ENCODE measurements around the gene CXCR5.

CXCR5 gene

GRCh38 chr11:118902336-118903203 lies 18.9 kb downstream of the CXCR5 start (continued):
- TF ChIP-seq ZNF514 (tag by site-specific recombination; IDR thresholded peaks at IDR 0.05) (no peak), ZNF223 (tag by site-specific recombination; IDR thresholded peaks at IDR 0.05) (no peak), ZNF311 (tag by site-specific recombination; IDR thresholded peaks at IDR 0.05; ENCODE audit: borderline replicate concordance) (no peak), PBX3 (CRISPR knock-in tag; IDR thresholded peaks at IDR 0.05) (no peak), ZNF169 (tag by site-specific recombination; IDR thresholded peaks at IDR 0.05) (no peak)

DNA sequence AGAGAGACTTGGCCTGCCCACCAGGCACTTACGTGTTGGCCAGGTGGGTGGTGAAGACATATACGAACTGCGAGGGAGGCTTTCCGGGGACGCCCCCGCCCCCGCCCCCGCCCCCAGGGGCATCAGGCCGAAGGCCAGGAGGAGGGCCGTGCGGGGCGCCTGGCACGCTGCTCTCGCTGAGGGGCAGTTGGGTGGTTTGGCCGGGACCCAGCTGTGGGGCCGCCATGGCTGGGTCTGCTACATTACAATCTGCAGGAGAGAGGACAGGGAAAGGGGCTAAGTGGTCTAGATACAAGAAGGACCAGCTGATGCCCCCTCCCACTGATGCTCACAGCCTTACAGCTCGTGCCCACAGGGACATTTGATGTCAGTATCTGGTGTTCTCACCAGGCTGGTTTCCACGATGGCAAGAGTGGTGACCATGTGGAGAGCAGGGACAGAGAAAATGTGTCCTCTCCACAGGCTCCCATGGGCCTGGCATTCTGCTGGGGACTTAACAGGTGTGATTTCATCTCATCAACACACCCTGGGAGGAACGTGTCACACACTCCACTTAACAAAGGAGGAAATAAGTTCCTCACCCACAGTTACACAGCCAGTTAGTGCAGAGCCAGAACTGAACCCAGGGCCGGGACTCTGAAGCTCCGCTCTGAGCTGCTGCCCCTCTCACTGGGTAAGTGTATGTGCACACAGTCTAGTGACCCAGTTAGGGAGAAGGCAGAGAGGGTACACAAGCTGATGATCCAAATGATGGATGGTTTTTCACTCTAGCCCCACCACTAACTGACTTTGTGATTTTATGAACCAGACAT lies 19.7 kb downstream of the CXCR5 start:
- Histone ChIP-seq H3K4me1 (ENCODE audit: control insufficient read depth, insufficient read depth, low read length) (no peaks in the 10 kb centered on the region), H3K36me3 (ENCODE audit: control insufficient read depth in 2 of 2, insufficient read depth in 1 of 2, low read length in 2 of 2) (peaks cover 0 to 55% of the 10 kb centered on the region in 2 experiments; a peak in 2 of 3 replicates), H3K4me3 (ENCODE audit: low read depth, low read length) (no peak overlapping the region), H3K9me3 (ENCODE audit: control insufficient read depth, insufficient read depth, low read depth, low read length) (no peaks in the 10 kb centered on the region), H3K27ac (ENCODE audit: extremely low read depth, low read depth, low read length) (no peak overlapping the region)
- ChIA-PET CTCF (interaction anchor here (0.8 kb wide), 1 partner anchor 54 kb away, joined by 4 read pairs; no protein-coding TSS in a partner anchor), POLR2A (interaction anchor here (0.9 kb wide), 1 partner anchor 214 kb away, joined by 3 read pairs; no protein-coding TSS in a partner anchor)
- TF ChIP-seq ZBTB1 (tag by site-specific recombination; IDR thresholded peaks at IDR 0.05), result no peak

DNA sequence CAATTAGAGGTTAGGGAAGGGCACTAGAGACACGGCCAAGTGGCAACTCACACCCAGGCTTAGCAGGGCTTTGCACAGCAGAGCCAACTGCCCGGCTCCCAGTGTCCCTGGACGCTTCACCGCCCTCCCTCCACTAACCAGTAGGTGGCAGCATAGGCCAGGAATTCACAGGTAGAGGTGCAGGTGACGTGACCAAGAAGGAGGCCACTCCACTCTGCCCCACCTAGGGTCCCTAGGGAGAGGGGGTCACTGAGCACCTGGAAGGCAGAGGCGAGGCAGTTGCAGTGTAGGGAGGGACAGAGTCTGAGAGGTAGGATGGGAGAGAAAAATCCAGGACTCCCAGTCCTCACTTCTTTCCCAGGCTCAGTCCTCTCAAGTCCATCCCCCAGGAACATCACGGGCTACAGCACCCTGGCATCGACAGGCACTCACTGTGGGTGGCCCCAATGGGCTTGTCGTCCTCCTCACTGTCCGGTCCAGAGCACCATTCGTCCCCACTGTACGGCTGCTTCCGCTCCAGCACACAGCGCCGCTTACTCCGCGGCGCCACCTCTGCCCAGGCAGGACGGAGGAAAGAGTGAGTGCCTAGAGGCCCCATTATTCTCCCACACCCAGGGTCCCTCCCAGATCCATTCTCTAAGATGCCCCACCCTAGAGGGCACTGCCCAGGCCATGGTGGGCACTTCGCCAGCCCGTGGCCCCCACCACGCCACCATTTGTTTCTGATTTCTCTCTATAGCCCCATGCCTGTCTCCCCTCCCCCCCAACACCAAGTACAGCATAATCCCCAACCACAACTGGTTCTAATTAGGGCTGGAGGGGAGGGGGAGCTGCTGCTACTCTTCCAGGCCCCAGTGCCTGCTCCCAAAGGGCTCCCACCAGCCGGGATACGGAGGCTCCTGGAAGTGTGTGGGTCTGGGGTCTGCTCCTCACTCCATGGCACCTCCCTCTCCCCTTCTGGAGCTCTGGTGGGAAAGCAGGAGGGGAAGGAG lies 23.7 kb downstream of the CXCR5 start:
- Histone ChIP-seq H3K4me3 (ENCODE audit: low read depth, low read length) (no peak overlapping the region), H3K27ac (ENCODE audit: extremely low read depth, low read depth, low read length) (no peak overlapping the region), H3K36me3 (ENCODE audit: control insufficient read depth in 2 of 2, insufficient read depth in 1 of 2, low read length in 2 of 2) (peaks cover 0 to 33% of the 10 kb centered on the region in 2 experiments; a peak in 2 of 3 replicates), H3K4me1 (ENCODE audit: control insufficient read depth, insufficient read depth, low read length) (peaks cover 14% of the 10 kb centered on the region), H3K9me3 (ENCODE audit: control insufficient read depth, insufficient read depth, low read depth, low read length) (no peaks in the 10 kb centered on the region)
- ChIA-PET POLR2A (no interaction called here), CTCF (interaction anchor here (0.6 to 6.9 kb wide), 20 partner anchors 9 to 469 kb away, joined by 3 to 196 read pairs (median 4); partner anchors contain the start of genes BCL9L and UPK2)
- TF ChIP-seq, protein P1, sequence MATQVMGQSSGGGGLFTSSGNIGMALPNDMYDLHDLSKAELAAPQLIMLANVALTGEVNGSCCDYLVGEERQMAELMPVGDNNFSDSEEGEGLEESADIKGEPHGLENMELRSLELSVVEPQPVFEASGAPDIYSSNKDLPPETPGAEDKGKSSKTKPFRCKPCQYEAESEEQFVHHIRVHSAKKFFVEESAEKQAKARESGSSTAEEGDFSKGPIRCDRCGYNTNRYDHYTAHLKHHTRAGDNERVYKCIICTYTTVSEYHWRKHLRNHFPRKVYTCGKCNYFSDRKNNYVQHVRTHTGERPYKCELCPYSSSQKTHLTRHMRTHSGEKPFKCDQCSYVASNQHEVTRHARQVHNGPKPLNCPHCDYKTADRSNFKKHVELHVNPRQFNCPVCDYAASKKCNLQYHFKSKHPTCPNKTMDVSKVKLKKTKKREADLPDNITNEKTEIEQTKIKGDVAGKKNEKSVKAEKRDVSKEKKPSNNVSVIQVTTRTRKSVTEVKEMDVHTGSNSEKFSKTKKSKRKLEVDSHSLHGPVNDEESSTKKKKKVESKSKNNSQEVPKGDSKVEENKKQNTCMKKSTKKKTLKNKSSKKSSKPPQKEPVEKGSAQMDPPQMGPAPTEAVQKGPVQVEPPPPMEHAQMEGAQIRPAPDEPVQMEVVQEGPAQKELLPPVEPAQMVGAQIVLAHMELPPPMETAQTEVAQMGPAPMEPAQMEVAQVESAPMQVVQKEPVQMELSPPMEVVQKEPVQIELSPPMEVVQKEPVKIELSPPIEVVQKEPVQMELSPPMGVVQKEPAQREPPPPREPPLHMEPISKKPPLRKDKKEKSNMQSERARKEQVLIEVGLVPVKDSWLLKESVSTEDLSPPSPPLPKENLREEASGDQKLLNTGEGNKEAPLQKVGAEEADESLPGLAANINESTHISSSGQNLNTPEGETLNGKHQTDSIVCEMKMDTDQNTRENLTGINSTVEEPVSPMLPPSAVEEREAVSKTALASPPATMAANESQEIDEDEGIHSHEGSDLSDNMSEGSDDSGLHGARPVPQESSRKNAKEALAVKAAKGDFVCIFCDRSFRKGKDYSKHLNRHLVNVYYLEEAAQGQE (tag by site-specific recombination; IDR thresholded peaks at IDR 0.05), result no peak
- TF ChIP-seq ZBTB10 (tag by site-specific recombination; IDR thresholded peaks at IDR 0.05) (peak; percentile 57; the same call in 1 of the 2 replicates), ZBTB48 (tag by site-specific recombination; IDR thresholded peaks at IDR 0.05) (peak; percentile 63; the same call in 1 of the 2 replicates), ZNF423 (tag by site-specific recombination; IDR thresholded peaks at IDR 0.05) (no peak), GLI2 (tag by site-specific recombination; IDR thresholded peaks at IDR 0.05; ENCODE audit: borderline replicate concordance, low read depth) (no peak), KLF1 (tag by site-specific recombination; IDR thresholded peaks at IDR 0.05) (0 out of 2 replicates have a peak, but pooled peaks have one; percentile 31), GLIS1 (tag by site-specific recombination; IDR thresholded peaks at IDR 0.05) (peak; percentile 90), HIC1 (tag by site-specific recombination; IDR thresholded peaks at IDR 0.05) (peak; percentile 56), ZFP37 (tag by site-specific recombination; IDR thresholded peaks at IDR 0.05) (0 out of 2 replicates have a peak, but pooled peaks have one; percentile 31)
- TF ChIP-seq, protein P2, sequence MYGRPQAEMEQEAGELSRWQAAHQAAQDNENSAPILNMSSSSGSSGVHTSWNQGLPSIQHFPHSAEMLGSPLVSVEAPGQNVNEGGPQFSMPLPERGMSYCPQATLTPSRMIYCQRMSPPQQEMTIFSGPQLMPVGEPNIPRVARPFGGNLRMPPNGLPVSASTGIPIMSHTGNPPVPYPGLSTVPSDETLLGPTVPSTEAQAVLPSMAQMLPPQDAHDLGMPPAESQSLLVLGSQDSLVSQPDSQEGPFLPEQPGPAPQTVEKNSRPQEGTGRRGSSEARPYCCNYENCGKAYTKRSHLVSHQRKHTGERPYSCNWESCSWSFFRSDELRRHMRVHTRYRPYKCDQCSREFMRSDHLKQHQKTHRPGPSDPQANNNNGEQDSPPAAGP (tag by site-specific recombination; IDR thresholded peaks at IDR 0.05), result peak; percentile 46; the same call in 1 of the 2 replicates
